ENCODE results near the gene NFIB.

- TF ChIP-seq CTCF (conservative IDR thresholded peaks at IDR 0.05; ENCODE audit: low read length) = no peak
- no peak for TF ChIP-seq EZH2phosphoT487 (IDR thresholded peaks at IDR 0.05; ENCODE audit: borderline replicate concordance, low read depth, low read length)
Observed at GRCh38 chr9:14326264-14326826, 12.4 kb upstream of the NFIB start.
